HepG2 (cell line): ENCODE data around the gene C20orf96. TPM values are rescaled to one million over a fixed set of nuclear protein-coding genes. Genes with fewer than 3 reads are reported as not detected.

Experiments
- ATF1 ChIP-seq: IDR thresholded peaks from 2 replicates; pipeline ENCODE4 v1.6.1; 2016; ENCODE audit warnings: mild to moderate bottlenecking, control low read depth
- ATF7 ChIP-seq, 2 experiments: fragments of 450-650 bp in 1 of 2; sonication (generic) in 1 of 2; formaldehyde crosslinking in 1 of 2; IDR thresholded peaks; 2 replicates each; pipeline versions ENCODE4 v1.4.0 to v1.6.1; 2016 to 2020; ENCODE audit warnings: antibody characterized with exemption in 1 of 2, mild to moderate bottlenecking in 1 of 2, missing genetic modification reagents in 1 of 2
- CEBPG ChIP-seq: IDR thresholded peaks from 2 replicates; pipeline ENCODE4 v1.6.1; 2016
- HNF4G ChIP-seq, 2 experiments: sonication (generic) in 1 of 2; formaldehyde crosslinking in 1 of 2; IDR thresholded peaks; 2 replicates each; pipeline versions ENCODE4 v1.4.0 to v1.6.1; 2011 to 2020; ENCODE audit warnings: borderline replicate concordance in 2 of 2, low read depth in 2 of 2, mild to moderate bottlenecking in 2 of 2, low read length in 1 of 2, missing genetic modification reagents in 1 of 2, moderate library complexity in 1 of 2
- HOXA3 ChIP-seq: sonication (generic); formaldehyde crosslinking; IDR thresholded peaks from 2 replicates; pipeline ENCODE4 v1.5.0; 2020; ENCODE audit warnings: missing genetic modification reagents
- PHF5A ChIP-seq: IDR thresholded peaks from one replicate; pipeline ENCODE4 v1.6.1; 2018; ENCODE audit warnings: low read depth, missing genetic modification reagents; ENCODE audit not compliant: unreplicated experiment
- POGK ChIP-seq: sonication (generic); formaldehyde crosslinking; conservative IDR thresholded peaks from 2 replicates; pipeline ENCODE4 v1.8.0; 2022; ENCODE audit warnings: mild to moderate bottlenecking, moderate library complexity, missing genetic modification reagents
- PRPF4 ChIP-seq: fragments of 200-400 bp; formaldehyde crosslinking; IDR thresholded peaks from 2 replicates; pipeline ENCODE4 v1.6.1; 2016; ENCODE audit warnings: low read length, low read depth; ENCODE audit not compliant: poor library complexity, severe bottlenecking
- RFXANK ChIP-seq: IDR thresholded peaks from 2 replicates; pipeline ENCODE4 v1.6.1; 2016
- SIN3A ChIP-seq: IDR thresholded peaks from 2 replicates; pipeline ENCODE4 v1.6.1; 2011; ENCODE audit warnings: low read depth, mild to moderate bottlenecking, control low read depth, low read length, borderline replicate concordance
- SKIL ChIP-seq: sonication (generic); formaldehyde crosslinking; IDR thresholded peaks from 2 replicates; pipeline ENCODE4 v1.8.0; 2022; ENCODE audit warnings: missing genetic modification reagents, mild to moderate bottlenecking, moderate library complexity, borderline replicate concordance
- SRSF1 ChIP-seq: fragments of 200-400 bp; formaldehyde crosslinking; optimal IDR thresholded peaks from 2 replicates; pipeline ENCODE3; 2017; ENCODE audit warnings: mild to moderate bottlenecking, low read depth, low read length, moderate library complexity
- TIGD3 ChIP-seq: sonication (generic); formaldehyde crosslinking; IDR thresholded peaks from 2 replicates; pipeline ENCODE4 v1.5.1; 2020; ENCODE audit warnings: mild to moderate bottlenecking, missing genetic modification reagents, borderline replicate concordance
- TP53 ChIP-seq: sonication (generic); formaldehyde crosslinking; conservative IDR thresholded peaks from 2 replicates; pipeline ENCODE4 v1.4.0; 2020; ENCODE audit warnings: missing genetic modification reagents
- ZNF138 ChIP-seq: sonication (generic); formaldehyde crosslinking; IDR thresholded peaks from 2 replicates; pipeline ENCODE4 v1.5.0; 2020; ENCODE audit warnings: mild to moderate bottlenecking, low read depth, missing genetic modification reagents
- ZNF274 ChIP-seq: sonication (generic); formaldehyde crosslinking; IDR thresholded peaks from 2 replicates; pipeline ENCODE4 v1.5.1; 2020; ENCODE audit warnings: mild to moderate bottlenecking, missing genetic modification reagents
- ZNF281 ChIP-seq: sonication (generic); formaldehyde crosslinking; IDR thresholded peaks from 2 replicates; pipeline ENCODE4 v1.4.0; 2020; ENCODE audit warnings: missing genetic modification reagents, borderline replicate concordance
- ZNF343 ChIP-seq: sonication (generic); formaldehyde crosslinking; IDR thresholded peaks from 2 replicates; pipeline ENCODE4 v1.4.0; 2020; ENCODE audit warnings: mild to moderate bottlenecking, missing genetic modification reagents
- ZNF382 ChIP-seq: sonication (generic); formaldehyde crosslinking; IDR thresholded peaks from 2 replicates; pipeline ENCODE4 v1.5.0; 2020; ENCODE audit warnings: missing genetic modification reagents, mild to moderate bottlenecking, borderline replicate concordance
- ZNF816 ChIP-seq: sonication (generic); formaldehyde crosslinking; IDR thresholded peaks from 2 replicates; pipeline ENCODE4 v1.8.0; 2022; ENCODE audit warnings: missing genetic modification reagents, mild to moderate bottlenecking, borderline replicate concordance
- polyA plus RNA-seq, 8 experiments: library from polyadenylated mRNA; depleted of rRNA in 3 of 8; stranded (reverse) in 7 of 8; unstranded in 1 of 8; fragments of >200 nt; fragmentation: Illumina TruSeq in 4 of 8; extraction: Trizol in 4 of 8; gene quantifications; 2 replicates each; pipeline versions ENCODE4 v1.2.1 to v1.2.3, GENCODE V29; 2011 to 2016; ENCODE audit warnings: low read depth in 4 of 8, missing spikeins in 1 of 8, mixed read lengths in 1 of 8; ENCODE audit not compliant: insufficient read depth in 1 of 8
- total RNA-seq, 5 experiments: library from RNA; depleted of rRNA; stranded (reverse); fragments of >200 nt; fragmentation: Illumina TruSeq; extraction: Trizol; gene quantifications; 2 replicates each; pipeline ENCODE4 v1.2.3, GENCODE V29; 2016; ENCODE audit warnings: low read depth in 1 of 5

The C20orf96 gene
- total and polyA plus RNA-seq, 2 of the 13 experiments (the other 11 are each of a cell fraction or from before 2014, with no cell fraction given), result 3.8 to 20.6 TPM

DNA sequence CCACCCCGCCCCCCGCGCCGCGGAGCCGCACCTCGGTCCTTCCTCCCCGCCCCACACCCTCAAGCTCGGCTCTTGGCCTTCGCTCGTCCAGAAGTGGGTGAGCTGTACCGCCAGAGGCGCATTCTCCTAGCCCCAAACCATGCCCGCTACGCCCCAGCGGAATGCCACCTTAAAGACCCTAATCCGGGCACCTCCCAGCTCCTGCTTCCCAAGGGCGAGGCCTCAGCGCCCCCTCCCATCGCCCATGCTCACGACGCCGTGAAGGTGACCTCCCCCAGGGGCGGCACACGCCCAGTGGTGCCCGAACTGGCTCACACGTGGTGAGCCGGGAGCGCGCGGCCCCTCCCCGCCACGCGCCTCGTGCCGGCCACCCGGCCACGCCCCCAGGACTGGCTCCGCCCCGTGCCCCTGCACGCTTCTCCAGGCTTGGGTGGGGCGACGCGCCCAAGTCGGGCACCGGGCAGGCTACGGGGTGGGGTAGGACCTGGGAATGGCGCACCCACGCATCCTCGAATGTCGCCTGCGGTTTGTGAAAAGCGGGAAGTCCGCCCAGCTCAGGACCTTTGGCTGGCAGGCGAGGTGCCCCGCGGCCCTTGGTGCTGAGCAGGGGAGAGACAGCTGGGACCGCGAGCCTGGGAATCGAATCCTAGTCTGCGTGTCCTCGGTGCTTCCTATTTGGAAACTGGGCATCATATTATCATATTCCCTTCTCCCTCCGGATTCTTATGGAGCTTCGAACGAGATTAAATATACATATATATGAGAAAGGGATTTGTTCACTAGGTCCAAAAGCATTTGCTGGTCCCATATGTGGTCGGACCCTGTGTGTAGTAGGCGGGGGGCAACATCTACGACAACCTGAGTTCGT is 33.9 kb upstream of the C20orf96 start (continued):
- TF ChIP-seq TIGD3 (CRISPR knock-in tag) (peak; percentile 62; the same call in 1 of the 2 replicates), SIN3A (peak; percentile 78; the same call in 1 of the 2 replicates), ZNF343 (CRISPR knock-in tag) (peak; percentile 100), TP53 (0 out of 2 replicates have a peak, but pooled peaks have one; percentile 70), ZNF281 (CRISPR knock-in tag) (peak; percentile 94), RFXANK (CRISPR knock-in tag) (peak; percentile 98), HOXA3 (CRISPR knock-in tag) (peak; percentile 95), ATF7 (IDR thresholded peaks at IDR 0.05) (no peak), ATF7 (CRISPR knock-in tag; IDR thresholded peaks at IDR 0.05) (peak; percentile 91), CEBPG (CRISPR knock-in tag) (peak; percentile 71), ZNF382 (CRISPR knock-in tag) (no peak), POGK (CRISPR knock-in tag) (peak; percentile 99), ZNF138 (CRISPR knock-in tag) (peak; percentile 88), PHF5A (peak; percentile 91), ATF1 (CRISPR knock-in tag) (no peak), HNF4G (IDR thresholded peaks at IDR 0.05; ENCODE audit: borderline replicate concordance, low read depth, low read length) (no peak), HNF4G (CRISPR knock-in tag; IDR thresholded peaks at IDR 0.05; ENCODE audit: borderline replicate concordance, low read depth) (peak; percentile 90), PRPF4 (no peak), ZNF274 (CRISPR knock-in tag) (peak; percentile 96), SKIL (CRISPR knock-in tag) (peak; percentile 95), ZNF816 (CRISPR knock-in tag) (peak; percentile 96; the same call in 1 of the 2 replicates), SRSF1 (peak; percentile 64)
